ENCODE results near the gene DLK2.

- no peak for TF ChIP-seq POLR2AphosphoS5 (IDR thresholded peaks at IDR 0.05)
- TF ChIP-seq, protein P1, sequence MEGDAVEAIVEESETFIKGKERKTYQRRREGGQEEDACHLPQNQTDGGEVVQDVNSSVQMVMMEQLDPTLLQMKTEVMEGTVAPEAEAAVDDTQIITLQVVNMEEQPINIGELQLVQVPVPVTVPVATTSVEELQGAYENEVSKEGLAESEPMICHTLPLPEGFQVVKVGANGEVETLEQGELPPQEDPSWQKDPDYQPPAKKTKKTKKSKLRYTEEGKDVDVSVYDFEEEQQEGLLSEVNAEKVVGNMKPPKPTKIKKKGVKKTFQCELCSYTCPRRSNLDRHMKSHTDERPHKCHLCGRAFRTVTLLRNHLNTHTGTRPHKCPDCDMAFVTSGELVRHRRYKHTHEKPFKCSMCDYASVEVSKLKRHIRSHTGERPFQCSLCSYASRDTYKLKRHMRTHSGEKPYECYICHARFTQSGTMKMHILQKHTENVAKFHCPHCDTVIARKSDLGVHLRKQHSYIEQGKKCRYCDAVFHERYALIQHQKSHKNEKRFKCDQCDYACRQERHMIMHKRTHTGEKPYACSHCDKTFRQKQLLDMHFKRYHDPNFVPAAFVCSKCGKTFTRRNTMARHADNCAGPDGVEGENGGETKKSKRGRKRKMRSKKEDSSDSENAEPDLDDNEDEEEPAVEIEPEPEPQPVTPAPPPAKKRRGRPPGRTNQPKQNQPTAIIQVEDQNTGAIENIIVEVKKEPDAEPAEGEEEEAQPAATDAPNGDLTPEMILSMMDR (IDR thresholded peaks at IDR 0.05): no peak
- TF ChIP-seq POLR2A (IDR thresholded peaks at IDR 0.05): no peak
Measured at GRCh38 chr6:43464337-43464736, 9.0 kb upstream of the DLK2 start.
